ENCODE data around the gene CCDC171.

Gene CCDC171

DNA sequence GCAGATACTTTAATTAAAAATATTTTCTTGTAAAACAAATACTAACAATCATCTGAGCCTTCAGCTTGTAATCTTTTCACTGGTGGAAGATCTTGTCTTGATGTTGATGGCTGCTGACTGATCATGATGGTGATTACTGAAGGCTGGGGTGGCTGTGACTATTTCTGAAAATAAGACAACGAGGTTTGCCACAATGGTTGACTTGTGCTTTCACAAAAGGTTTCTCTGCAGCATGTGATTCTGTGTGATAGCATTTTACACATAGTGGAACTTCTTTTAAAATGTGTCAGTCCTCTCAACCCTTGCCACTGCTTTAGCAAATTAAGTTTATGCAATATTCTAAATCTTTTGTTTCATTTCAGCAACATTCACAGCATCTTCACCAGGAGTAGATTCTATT is 461.0 kb downstream of the CCDC171 start:
- FAIRE-seq (no peak), DNase-seq (ENCODE audit: insufficient read length) (no peak)
- no peak for TF ChIP-seq POLR2AphosphoS5 (IDR thresholded peaks at IDR 0.05; ENCODE audit: low read depth, low read length)

DNA sequence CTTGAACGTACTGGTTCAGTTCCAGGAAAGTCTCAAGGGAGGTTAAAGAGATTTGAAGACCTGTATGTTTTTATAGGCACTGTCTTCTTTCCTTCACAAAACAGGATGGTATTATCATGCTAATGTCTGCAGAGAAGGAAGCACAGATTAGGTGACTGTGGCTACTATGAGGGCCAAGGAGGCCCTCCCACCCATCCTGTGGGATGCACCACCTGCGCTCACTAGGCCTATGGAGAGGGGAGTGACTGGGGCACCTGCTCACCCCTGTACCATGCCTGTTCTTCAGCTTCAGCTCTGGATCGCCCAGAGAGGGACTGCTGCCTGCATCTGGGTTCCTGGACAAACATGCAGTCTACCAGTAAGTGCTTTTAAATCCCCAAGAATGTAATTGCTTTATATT is 469.4 kb downstream of the CCDC171 start:
- DNase-seq (ENCODE audit: insufficient read length) (no peak), FAIRE-seq (no peak)
- no peak for TF ChIP-seq POLR2AphosphoS5 (IDR thresholded peaks at IDR 0.05; ENCODE audit: low read depth, low read length)
- no peak for TF ChIP-seq TAF1 (IDR thresholded peaks at IDR 0.05; ENCODE audit: borderline replicate concordance, low read depth, low read length)
- no peak for TF ChIP-seq POLR2A (IDR thresholded peaks at IDR 0.05; ENCODE audit: low read depth, low read length)

DNA sequence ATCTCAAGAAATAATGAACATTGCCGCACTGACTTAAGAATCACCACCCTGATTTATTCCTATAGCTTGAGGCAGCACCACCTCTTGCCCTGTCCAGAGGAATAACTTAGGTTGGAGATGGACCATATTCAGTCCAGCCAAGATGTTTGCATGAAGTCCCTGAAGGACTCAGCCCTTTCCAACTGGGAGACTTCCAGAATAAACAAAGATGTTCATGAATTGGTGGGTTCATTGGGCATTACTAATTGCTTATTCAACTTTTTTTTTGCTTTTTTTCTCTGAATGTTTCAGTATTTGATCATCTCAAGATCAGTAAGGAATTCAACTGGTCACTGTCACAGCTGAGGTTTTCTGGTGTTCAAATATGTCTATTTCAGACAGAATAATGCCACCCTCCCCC is 470.6 kb downstream of the CCDC171 start:
- no peak for FAIRE-seq
- TF ChIP-seq TAF1 (IDR thresholded peaks at IDR 0.05; ENCODE audit: borderline replicate concordance, low read depth, low read length) (no peak), POLR2AphosphoS5 (IDR thresholded peaks at IDR 0.05; ENCODE audit: low read depth, low read length) (no peak), POLR2A (IDR thresholded peaks at IDR 0.05; ENCODE audit: low read depth, low read length) (no peak)
- no peak for DNase-seq (ENCODE audit: insufficient read length)
